ENCODE results near the gene VCL. TPM values are rescaled to one million over a fixed set of nuclear protein-coding genes. Genes with fewer than 3 reads are reported as not detected.

Gene VCL
- total RNA-seq, 1 donor = 513 TPM

GRCh38 chr10:74099836-74100235, 101.9 kb downstream of the VCL start:
- no peak for DNase-seq (ENCODE audit: low read depth)
- TF ChIP-seq CTCF (IDR thresholded peaks at IDR 0.05; ENCODE audit: insufficient read depth, low read depth, low read length) = no peak
- no peak overlapping the region for H3K4me3 ChIP-seq (ENCODE audit: low read depth, low read length)

GRCh38 chr10:74103560-74104258, 105.8 kb downstream of the VCL start:
- H3K4me3 ChIP-seq (ENCODE audit: low read depth, low read length) = no peak overlapping the region
- TF ChIP-seq CTCF (IDR thresholded peaks at IDR 0.05; ENCODE audit: insufficient read depth, low read depth, low read length) = peak; percentile 46
- DNase-seq (ENCODE audit: low read depth) = peak; percentile 42

- no peak overlapping the region for H3K4me3 ChIP-seq (ENCODE audit: low read depth, low read length)
- DNase-seq (ENCODE audit: low read depth) = no peak
- no peak for TF ChIP-seq CTCF (IDR thresholded peaks at IDR 0.05; ENCODE audit: insufficient read depth, low read depth, low read length)
Measured at GRCh38 chr10:74104480-74104879, 106.6 kb downstream of the VCL start.

- DNase-seq (ENCODE audit: low read depth) = no peak
- no peak for TF ChIP-seq CTCF (IDR thresholded peaks at IDR 0.05; ENCODE audit: insufficient read depth, low read depth, low read length)
- no peak overlapping the region for H3K4me3 ChIP-seq (ENCODE audit: low read depth, low read length)
Measured at GRCh38 chr10:74104996-74105395, 107.1 kb downstream of the VCL start.

GRCh38 chr10:74107391-74107790, 109.5 kb downstream of the VCL start:
- TF ChIP-seq CTCF (IDR thresholded peaks at IDR 0.05; ENCODE audit: insufficient read depth, low read depth, low read length) = no peak
- H3K4me3 ChIP-seq (ENCODE audit: low read depth, low read length) = no peak overlapping the region
- DNase-seq (ENCODE audit: low read depth) = no peak

GRCh38 chr10:74109452-74109851, 111.5 kb downstream of the VCL start:
- no peak overlapping the region for H3K4me3 ChIP-seq (ENCODE audit: low read depth, low read length)
- no peak for DNase-seq (ENCODE audit: low read depth)
- no peak for TF ChIP-seq CTCF (IDR thresholded peaks at IDR 0.05; ENCODE audit: insufficient read depth, low read depth, low read length)

- DNase-seq (ENCODE audit: low read depth) = no peak
- no peak for TF ChIP-seq CTCF (IDR thresholded peaks at IDR 0.05; ENCODE audit: insufficient read depth, low read depth, low read length)
- H3K4me3 ChIP-seq (ENCODE audit: low read depth, low read length) = no peak overlapping the region
Measured at GRCh38 chr10:74110120-74110519, 112.2 kb downstream of the VCL start.
